NCI-H510A (cell line): ENCODE data around the gene HOXA6.

Experiments
- DNase-seq: peaks from one replicate; lab custom pipeline; 2025; lab: John Stamatoyannopoulos, UW

HOXA6 gene

GRCh38 chr7:27149842-27150567 lies 2.4 kb upstream of the HOXA6 start:
- no peak for DNase-seq

- no peak for DNase-seq
Observed at GRCh38 chr7:27148756-27149641, 1.4 kb upstream of the HOXA6 start.

GRCh38 chr7:27148031-27148755 lies 619 bp upstream of the HOXA6 start:
- DNase-seq = peak; percentile 64

DNA sequence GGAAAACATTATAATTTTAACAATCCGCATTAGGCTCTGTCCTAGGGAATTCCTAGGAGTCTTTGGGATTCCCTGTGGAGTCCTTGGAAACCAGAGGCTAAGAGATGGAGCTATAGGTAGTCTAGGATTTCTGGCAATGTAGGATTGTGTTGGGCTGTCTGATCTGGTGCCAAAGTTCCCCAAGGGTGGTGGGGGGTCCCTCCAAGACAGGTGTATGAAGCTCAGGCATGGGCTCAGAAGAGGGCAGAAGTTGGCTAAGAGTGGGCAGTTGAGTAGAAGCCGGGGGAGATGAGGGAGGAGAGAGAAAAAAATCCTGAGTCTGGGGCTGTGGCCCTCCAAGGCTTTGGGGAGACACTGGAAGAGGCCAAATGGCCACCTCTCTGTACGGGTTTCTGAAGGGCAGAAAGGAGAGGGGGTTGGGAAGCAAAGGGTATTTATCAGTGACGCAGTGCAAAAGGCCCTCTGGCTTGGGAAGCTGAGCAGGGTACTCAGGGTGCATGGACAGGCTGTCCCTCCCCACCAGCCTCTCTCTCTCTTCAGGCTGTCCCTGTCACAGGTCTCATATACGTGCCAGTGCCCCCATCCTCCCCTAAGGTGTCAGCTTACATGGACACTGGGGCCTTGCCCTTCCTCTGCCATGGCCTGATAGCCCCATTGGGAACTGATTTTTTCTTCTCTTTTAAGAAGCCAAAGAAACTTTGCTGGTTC lies 929 bp downstream of the HOXA6 start:
- DNase-seq = no peak

DNA sequence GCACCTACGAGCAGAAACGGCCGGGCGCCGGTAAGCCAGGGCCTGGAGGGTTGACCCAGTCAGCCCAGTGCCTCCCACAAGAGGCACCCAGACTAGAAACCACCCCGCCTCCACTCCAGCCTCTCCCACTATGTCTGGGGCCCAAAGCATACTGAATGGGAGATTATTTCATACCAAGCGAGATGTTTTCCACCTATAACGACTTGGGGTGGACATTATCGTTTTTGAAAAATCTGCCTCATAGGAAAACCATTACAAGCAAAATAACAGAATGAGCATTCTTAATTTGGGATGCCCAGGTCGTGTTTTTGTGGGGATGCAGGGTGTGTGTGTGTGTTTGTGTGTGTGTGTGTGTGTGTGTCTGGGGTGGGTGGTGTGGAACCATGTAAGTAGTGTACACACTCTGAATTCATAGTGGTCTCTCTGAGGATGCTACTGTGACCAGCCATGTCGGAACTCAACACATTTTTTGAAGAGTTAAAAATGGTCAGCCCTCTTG lies 1.6 kb downstream of the HOXA6 start:
- no peak for DNase-seq

DNA sequence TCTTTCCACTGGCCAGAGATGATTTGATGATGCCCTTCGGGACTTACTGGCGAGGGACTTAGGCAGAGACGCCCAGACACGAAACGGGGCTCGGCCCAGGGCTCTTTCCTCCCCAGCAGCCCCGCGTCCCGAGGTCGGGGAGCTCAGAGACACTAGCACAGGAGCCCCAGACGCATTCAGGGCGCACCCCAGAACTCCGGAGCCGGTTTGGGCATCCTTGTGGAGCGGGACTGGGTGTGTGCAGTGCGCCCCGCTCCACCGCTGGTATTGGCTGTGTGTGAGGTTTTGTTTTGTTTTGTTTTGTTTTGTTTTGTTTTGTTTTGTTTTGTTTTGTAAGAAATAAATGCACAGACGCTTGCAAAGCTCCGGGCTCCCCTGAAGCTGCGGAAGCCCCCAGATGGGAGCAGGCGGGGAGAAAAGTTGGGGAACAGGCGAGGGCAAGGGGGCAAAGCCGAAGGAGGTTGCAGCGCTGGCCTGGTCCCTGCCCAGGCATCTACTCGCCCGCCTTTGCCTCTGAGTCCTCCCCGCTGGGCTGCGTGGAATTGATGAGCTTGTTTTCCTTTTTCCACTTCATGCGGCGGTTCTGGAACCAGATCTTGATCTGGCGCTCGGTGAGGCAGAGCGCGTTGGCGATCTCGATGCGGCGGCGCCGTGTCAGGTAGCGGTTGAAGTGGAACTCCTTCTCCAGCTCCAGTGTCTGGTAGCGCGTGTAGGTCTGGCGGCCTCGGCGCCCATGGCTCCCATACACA lies 2.2 kb downstream of the HOXA6 start:
- no peak for DNase-seq

- no peak for DNase-seq
Observed at GRCh38 chr7:27144781-27145164, 2.8 kb downstream of the HOXA6 start.

- DNase-seq = no peak
Observed at GRCh38 chr7:27143950-27144780, 3.4 kb downstream of the HOXA6 start.

DNA sequence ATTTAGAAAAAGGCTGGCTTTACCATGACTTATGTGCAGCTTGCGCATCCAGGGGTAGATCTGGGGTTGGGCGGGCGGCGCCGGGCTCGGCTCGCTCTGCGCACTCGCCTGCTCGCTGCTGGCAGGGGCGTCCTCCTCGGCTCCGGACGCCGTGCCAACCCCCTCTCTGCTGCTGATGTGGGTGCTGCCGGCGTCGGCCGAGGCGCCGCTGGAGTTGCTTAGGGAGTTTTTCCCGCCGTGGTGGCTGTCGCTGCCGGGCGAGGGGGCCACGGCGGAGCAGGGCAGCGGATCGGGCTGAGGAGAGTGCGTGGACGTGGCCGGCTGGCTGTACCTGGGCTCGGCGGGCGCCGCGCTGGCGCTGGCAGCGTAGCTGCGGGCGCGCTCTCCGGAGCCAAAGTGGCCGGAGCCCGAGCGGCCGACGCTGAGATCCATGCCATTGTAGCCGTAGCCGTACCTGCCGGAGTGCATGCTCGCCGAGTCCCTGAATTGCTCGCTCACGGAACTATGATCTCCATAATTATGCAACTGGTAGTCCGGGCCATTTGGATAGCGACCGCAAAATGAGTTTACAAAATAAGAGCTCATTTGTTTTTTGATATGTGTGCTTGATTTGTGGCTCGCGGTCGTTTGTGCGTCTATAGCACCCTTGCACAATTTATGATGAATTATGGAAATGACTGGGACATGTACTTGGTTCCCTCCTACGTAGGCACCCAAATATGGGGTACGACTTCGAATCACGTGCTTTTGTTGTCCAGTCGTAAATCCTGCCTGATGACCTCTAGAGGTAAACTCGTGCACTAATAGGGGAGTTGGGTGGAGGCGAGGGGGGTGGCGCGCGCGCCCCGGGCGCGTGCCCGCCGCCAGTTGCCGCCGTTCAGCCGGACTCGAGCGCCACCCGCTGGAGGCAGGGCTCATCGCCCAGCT lies 4.3 kb downstream of the HOXA6 start, which contains the start of gene HOXA5:
Gene HOXA5 (minus strand): TSS at position 659 of the 927 bp plus-strand sequence. CDS start 74 bp downstream, at position 585.
- peak; percentile 82 for DNase-seq

GRCh38 chr7:27142580-27143022 lies 5.0 kb downstream of the HOXA6 start:
- DNase-seq = no peak

GRCh38 chr7:27141923-27142579 lies 5.5 kb downstream of the HOXA6 start:
- no peak for DNase-seq

- DNase-seq = no peak
Observed at GRCh38 chr7:27141137-27141922, 6.2 kb downstream of the HOXA6 start.

- no peak for DNase-seq
Observed at GRCh38 chr7:27140126-27140857, 7.3 kb downstream of the HOXA6 start.

- DNase-seq = no peak
Observed at GRCh38 chr7:27139334-27140125, 8.0 kb downstream of the HOXA6 start.

GRCh38 chr7:27138985-27139333 lies 8.6 kb downstream of the HOXA6 start:
- DNase-seq = no peak

- no peak for DNase-seq
Observed at GRCh38 chr7:27138472-27138871, 9.1 kb downstream of the HOXA6 start.
